ENCODE results near the gene MMD2.
"Not testable (repeated sequence)": the region's sequence is repeated elsewhere in the genome, so short reads cannot be mapped to it uniquely, and the experiment has no call there.

The MMD2 gene

GRCh38 chr7:4973728-4974198 is 14.8 kb upstream of the MMD2 start:
- H3K27ac Mint-ChIP-seq: peak overlapping the region; percentile 94
- peaks cover 16% of the 10 kb centered on the region for H3K4me1 Mint-ChIP-seq
- DNase-seq (ENCODE audit: low spot score in 2 of 2) (peak; percentile 97 to 98), ATAC-seq (ENCODE audit: low read depth) (peak; percentile 92)
- no peaks in the 10 kb centered on the region for H3K27me3 Mint-ChIP-seq
- peak overlapping the region; percentile 94 for H3K4me3 Mint-ChIP-seq
- no peaks in the 10 kb centered on the region for H3K9me3 Mint-ChIP-seq
- H3K36me3 Mint-ChIP-seq: peaks cover 10% of the 10 kb centered on the region

- H3K36me3 Mint-ChIP-seq; H3K9me3 Mint-ChIP-seq; H3K27me3 Mint-ChIP-seq; H3K4me3 Mint-ChIP-seq; H3K27ac Mint-ChIP-seq; DNase-seq (ENCODE audit: low spot score in 2 of 2); ATAC-seq (ENCODE audit: low read depth): not testable (repeated sequence)
- H3K4me1 Mint-ChIP-seq: peaks cover 11% of the 10 kb centered on the region
Measured at GRCh38 chr7:4972446-4972845, 13.5 kb upstream of the MMD2 start.

GRCh38 chr7:4965295-4966022 is 6.5 kb upstream of the MMD2 start:
- H3K9me3 Mint-ChIP-seq: no peaks in the 10 kb centered on the region
- peaks cover 8% of the 10 kb centered on the region for H3K27me3 Mint-ChIP-seq
- no peaks in the 10 kb centered on the region for H3K36me3 Mint-ChIP-seq
- H3K27ac Mint-ChIP-seq: no peak overlapping the region
- DNase-seq (ENCODE audit: low spot score in 2 of 2) (no peak), ATAC-seq (ENCODE audit: low read depth) (no peak)
- H3K4me1 Mint-ChIP-seq: no peaks in the 10 kb centered on the region
- no peak overlapping the region for H3K4me3 Mint-ChIP-seq

GRCh38 chr7:4964506-4964905 is 5.5 kb upstream of the MMD2 start:
- H3K27ac Mint-ChIP-seq: no peak overlapping the region
- no peak for ATAC-seq (ENCODE audit: low read depth)
- no peak overlapping the region for H3K4me3 Mint-ChIP-seq
- H3K27me3 Mint-ChIP-seq: peaks cover 8% of the 10 kb centered on the region
- H3K4me1 Mint-ChIP-seq: no peaks in the 10 kb centered on the region
- H3K9me3 Mint-ChIP-seq: no peaks in the 10 kb centered on the region
- DNase-seq (ENCODE audit: low spot score in 2 of 2): no peak
- no peaks in the 10 kb centered on the region for H3K36me3 Mint-ChIP-seq

- Mint-ChIP-seq H3K4me1 (no peaks in the 10 kb centered on the region), H3K27ac (no peak overlapping the region), H3K4me3 (no peak overlapping the region), H3K36me3 (no peaks in the 10 kb centered on the region), H3K9me3 (no peaks in the 10 kb centered on the region), H3K27me3 (peaks cover 13% of the 10 kb centered on the region)
- ATAC-seq (ENCODE audit: low read depth): no peak
- DNase-seq (ENCODE audit: low spot score in 2 of 2): no peak
Measured at GRCh38 chr7:4962872-4963775, 4.1 kb upstream of the MMD2 start.

GRCh38 chr7:4960363-4960762 is 1.4 kb upstream of the MMD2 start:
- H3K27me3 Mint-ChIP-seq: peaks cover 22% of the 10 kb centered on the region
- H3K4me3 Mint-ChIP-seq: no peak overlapping the region
- H3K9me3 Mint-ChIP-seq: no peaks in the 10 kb centered on the region
- no peak for DNase-seq (ENCODE audit: low spot score in 2 of 2)
- no peak overlapping the region for H3K27ac Mint-ChIP-seq
- no peaks in the 10 kb centered on the region for H3K36me3 Mint-ChIP-seq
- ATAC-seq (ENCODE audit: low read depth): no peak
- H3K4me1 Mint-ChIP-seq: no peaks in the 10 kb centered on the region

GRCh38 chr7:4959893-4960292 is 906 bp upstream of the MMD2 start:
- no peak for ATAC-seq (ENCODE audit: low read depth)
- H3K4me1 Mint-ChIP-seq: no peaks in the 10 kb centered on the region
- no peak overlapping the region for H3K4me3 Mint-ChIP-seq
- peaks cover 26% of the 10 kb centered on the region for H3K27me3 Mint-ChIP-seq
- no peak for DNase-seq (ENCODE audit: low spot score in 2 of 2)
- no peaks in the 10 kb centered on the region for H3K9me3 Mint-ChIP-seq
- H3K27ac Mint-ChIP-seq: no peak overlapping the region
- no peaks in the 10 kb centered on the region for H3K36me3 Mint-ChIP-seq

GRCh38 chr7:4959306-4959705 is 319 bp upstream of the MMD2 start:
- H3K36me3 Mint-ChIP-seq: no peaks in the 10 kb centered on the region
- no peak for DNase-seq (ENCODE audit: low spot score in 2 of 2)
- no peak overlapping the region for H3K27ac Mint-ChIP-seq
- H3K4me3 Mint-ChIP-seq: no peak overlapping the region
- no peak for ATAC-seq (ENCODE audit: low read depth)
- peaks cover 26% of the 10 kb centered on the region for H3K27me3 Mint-ChIP-seq
- H3K4me1 Mint-ChIP-seq: no peaks in the 10 kb centered on the region
- no peaks in the 10 kb centered on the region for H3K9me3 Mint-ChIP-seq

- Mint-ChIP-seq H3K4me3 (peak overlapping the region; percentile 67), H3K9me3 (peaks cover 3% of the 10 kb centered on the region), H3K27ac (no peak overlapping the region), H3K4me1 (no peaks in the 10 kb centered on the region), H3K27me3 (peaks cover 26% of the 10 kb centered on the region), H3K36me3 (no peaks in the 10 kb centered on the region)
- ATAC-seq (ENCODE audit: low read depth) (no peak), DNase-seq (ENCODE audit: low spot score in 2 of 2) (no peak)
Measured at GRCh38 chr7:4957847-4958476, 1.0 kb downstream of the MMD2 start.

- peaks cover 2% of the 10 kb centered on the region for H3K4me1 Mint-ChIP-seq
- DNase-seq (ENCODE audit: low spot score in 2 of 2) (peak in 1 of 2 donors; percentile 8), ATAC-seq (ENCODE audit: low read depth) (peak; percentile 74)
Measured at GRCh38 chr7:4951903-4952636, 6.9 kb downstream of the MMD2 start.

GRCh38 chr7:4951304-4951703 is 7.7 kb downstream of the MMD2 start:
- DNase-seq (ENCODE audit: low spot score in 2 of 2) (no peak), ATAC-seq (ENCODE audit: low read depth) (no peak)
- peaks cover 14% of the 10 kb centered on the region for H3K27me3 Mint-ChIP-seq
- peaks cover 4% of the 10 kb centered on the region for H3K36me3 Mint-ChIP-seq
- no peak overlapping the region for H3K27ac Mint-ChIP-seq
- H3K4me3 Mint-ChIP-seq: no peak overlapping the region
- H3K9me3 Mint-ChIP-seq: peaks cover 7% of the 10 kb centered on the region
- peaks cover 2% of the 10 kb centered on the region for H3K4me1 Mint-ChIP-seq

More at GRCh38 chr7:4951903-4952636, 6.9 kb downstream of the MMD2 start:
- Mint-ChIP-seq H3K27me3 (peaks cover 19% of the 10 kb centered on the region), H3K36me3 (peaks cover 4% of the 10 kb centered on the region), H3K27ac (no peak overlapping the region), H3K9me3 (peaks cover 7% of the 10 kb centered on the region), H3K4me3 (no peak overlapping the region)

- ATAC-seq (ENCODE audit: low read depth) (no peak), DNase-seq (ENCODE audit: low spot score in 2 of 2) (no peak)
- peaks cover 6% of the 10 kb centered on the region for H3K36me3 Mint-ChIP-seq
- H3K4me3 Mint-ChIP-seq: no peak overlapping the region
- no peak overlapping the region for H3K27ac Mint-ChIP-seq
- peaks cover 5% of the 10 kb centered on the region for H3K9me3 Mint-ChIP-seq
- H3K27me3 Mint-ChIP-seq: peaks cover 12% of the 10 kb centered on the region
- peaks cover 2% of the 10 kb centered on the region for H3K4me1 Mint-ChIP-seq
Measured at GRCh38 chr7:4948402-4948801, 10.6 kb downstream of the MMD2 start.

- Mint-ChIP-seq H3K36me3 (peaks cover 6% of the 10 kb centered on the region), H3K9me3 (peaks cover 5% of the 10 kb centered on the region), H3K27ac (no peak overlapping the region), H3K27me3 (peaks cover 9% of the 10 kb centered on the region), H3K4me1 (no peaks in the 10 kb centered on the region), H3K4me3 (no peak overlapping the region)
- no peak for ATAC-seq (ENCODE audit: low read depth)
- no peak for DNase-seq (ENCODE audit: low spot score in 2 of 2)
Measured at GRCh38 chr7:4945949-4946348, 13.0 kb downstream of the MMD2 start.

Data from memory B cell (primary cell).